Keratinocyte (primary cell): ENCODE data around the gene MYOM1. TPM values are rescaled to one million over a fixed set of nuclear protein-coding genes. Genes with fewer than 3 reads are reported as not detected.

Experiments used
- DNase-seq: peaks from one replicate; pipeline ENCODE4 v3.0.0-alpha.2; 2011; ENCODE audit warnings: low read depth, missing footprints, low spot score
- FAIRE-seq: peaks from 2 replicates; lab custom pipeline; 2011; peaks lifted over from hg19 to GRCh38; lab: Jason Lieb, UNC
- H2AFZ ChIP-seq: 2 replicates; pipeline ENCODE4 v1.6.0; 2012; ENCODE audit warnings: low read length, control low read depth, inconsistent platforms; ENCODE audit not compliant: control insufficient read depth
- H3K27ac ChIP-seq: 2 replicates; pipeline ENCODE4 v1.5.1; 2011; ENCODE audit warnings: low read length; ENCODE audit not compliant: control insufficient read depth, insufficient read depth
- H3K27me3 ChIP-seq: 3 replicates; pipeline ENCODE4 v1.6.0; 2011; ENCODE audit warnings: low read length; ENCODE audit not compliant: control insufficient read depth, insufficient read depth; ENCODE audit errors: extremely low read depth
- H3K36me3 ChIP-seq, 2 experiments: 2 replicates in 1 of 2; 3 replicates in 1 of 2; pipeline ENCODE4 v1.5.1; 2011; ENCODE audit warnings: low read length in 2 of 2, mild to moderate bottlenecking in 1 of 2; ENCODE audit not compliant: control insufficient read depth in 2 of 2, insufficient read depth in 2 of 2; ENCODE audit errors: extremely low read depth in 1 of 2
- H3K4me1 ChIP-seq: 3 replicates; pipeline ENCODE4 v1.5.1; 2011; ENCODE audit warnings: low read length; ENCODE audit not compliant: control insufficient read depth, insufficient read depth; ENCODE audit errors: extremely low read depth
- H3K4me2 ChIP-seq: 3 replicates; pipeline ENCODE4 v1.6.0; 2011; ENCODE audit warnings: low read depth, low read length; ENCODE audit not compliant: control insufficient read depth, insufficient read depth; ENCODE audit errors: extremely low read depth
- H3K4me3 ChIP-seq, 3 experiments: fragments of 200-600 bp in 1 of 3; sonication (generic) in 1 of 3; 2 replicates in 2 of 3; 3 replicates in 1 of 3; pipeline ENCODE4 v1.5.1; 2011 to 2016; ENCODE audit warnings: low read length in 3 of 3, mild to moderate bottlenecking in 3 of 3, control low read depth in 2 of 3, inconsistent platforms in 1 of 3, low read depth in 1 of 3, mixed read lengths in 1 of 3, mixed run types in 1 of 3, moderate library complexity in 1 of 3; ENCODE audit not compliant: control insufficient read depth in 2 of 3, insufficient read depth in 2 of 3; ENCODE audit errors: extremely low read depth in 1 of 3
- H3K79me2 ChIP-seq: 2 replicates; pipeline ENCODE4 v1.6.0; 2012; ENCODE audit warnings: low read length; ENCODE audit not compliant: control insufficient read depth, insufficient read depth
- H3K9ac ChIP-seq: 3 replicates; pipeline ENCODE4 v1.6.0; 2011; ENCODE audit warnings: low read length; ENCODE audit not compliant: control insufficient read depth, insufficient read depth; ENCODE audit errors: extremely low read depth
- H3K9me1 ChIP-seq: 3 replicates; pipeline ENCODE4 v1.6.0; 2011; ENCODE audit warnings: low read length; ENCODE audit not compliant: control insufficient read depth, insufficient read depth; ENCODE audit errors: extremely low read depth
- H3K9me3 ChIP-seq: 2 replicates; pipeline ENCODE4 v1.5.1; 2012; ENCODE audit warnings: low read depth, low read length; ENCODE audit not compliant: control insufficient read depth
- H4K20me1 ChIP-seq: 3 replicates; pipeline ENCODE4 v1.6.0; 2011; ENCODE audit warnings: low read length; ENCODE audit not compliant: control insufficient read depth, insufficient read depth; ENCODE audit errors: extremely low read depth
- EZH2 ChIP-seq: IDR thresholded peaks from one replicate; pipeline ENCODE4 v1.6.1; 2012; ENCODE audit warnings: inconsistent platforms, mild to moderate bottlenecking, low read length, moderate library complexity
- dilution Hi-C: fragments of 300-500 bp; cut with MboI; formaldehyde crosslinking; loops from one replicate; pipeline ENCODE4 v1.7.0; 2020; ENCODE audit warnings: low sequenced_read_pairs; ENCODE audit not compliant: extremely low pct_ligation_motif_present
- polyA plus RNA-seq, 5 experiments: library from polyadenylated mRNA; depleted of rRNA in 3 of 5; stranded (reverse) in 3 of 5; stranded (forward) in 1 of 5; unstranded in 1 of 5; fragments of >200 nt; gene quantifications; 1 replicate in 1 of 5; 2 replicates in 3 of 5; 3 replicates in 1 of 5; pipeline versions ENCODE4 v1.2.1 to v1.2.3, GENCODE V29; 2011 to 2012; ENCODE audit warnings: missing spikeins in 2 of 5, low read depth in 1 of 5, low replicate concordance in 1 of 5
- TF ChIP-seq, protein P1 (sequence below), 3 experiments: IDR thresholded peaks in 1 of 3; conservative IDR thresholded peaks in 1 of 3; optimal IDR thresholded peaks in 1 of 3; 2 replicates in 2 of 3; 3 replicates in 1 of 3; pipeline versions ENCODE3 to v1.5.1; 2011; ENCODE audit warnings: low read length in 3 of 3, mild to moderate bottlenecking in 3 of 3, moderate library complexity in 2 of 3, control low read depth in 1 of 3, inconsistent platforms in 1 of 3; ENCODE audit not compliant: insufficient read depth in 2 of 3; ENCODE audit errors: extremely low read depth in 1 of 3

MYOM1 gene
- polyA plus RNA-seq, 1 donor (not counting 4 experiments of a cell fraction or from before 2014, with no cell fraction given): 0.03 TPM

- no peak for TF ChIP-seq EZH2
- TF ChIP-seq, protein P1, sequence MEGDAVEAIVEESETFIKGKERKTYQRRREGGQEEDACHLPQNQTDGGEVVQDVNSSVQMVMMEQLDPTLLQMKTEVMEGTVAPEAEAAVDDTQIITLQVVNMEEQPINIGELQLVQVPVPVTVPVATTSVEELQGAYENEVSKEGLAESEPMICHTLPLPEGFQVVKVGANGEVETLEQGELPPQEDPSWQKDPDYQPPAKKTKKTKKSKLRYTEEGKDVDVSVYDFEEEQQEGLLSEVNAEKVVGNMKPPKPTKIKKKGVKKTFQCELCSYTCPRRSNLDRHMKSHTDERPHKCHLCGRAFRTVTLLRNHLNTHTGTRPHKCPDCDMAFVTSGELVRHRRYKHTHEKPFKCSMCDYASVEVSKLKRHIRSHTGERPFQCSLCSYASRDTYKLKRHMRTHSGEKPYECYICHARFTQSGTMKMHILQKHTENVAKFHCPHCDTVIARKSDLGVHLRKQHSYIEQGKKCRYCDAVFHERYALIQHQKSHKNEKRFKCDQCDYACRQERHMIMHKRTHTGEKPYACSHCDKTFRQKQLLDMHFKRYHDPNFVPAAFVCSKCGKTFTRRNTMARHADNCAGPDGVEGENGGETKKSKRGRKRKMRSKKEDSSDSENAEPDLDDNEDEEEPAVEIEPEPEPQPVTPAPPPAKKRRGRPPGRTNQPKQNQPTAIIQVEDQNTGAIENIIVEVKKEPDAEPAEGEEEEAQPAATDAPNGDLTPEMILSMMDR (optimal IDR thresholded peaks at IDR 0.05 in 1 of 3, IDR thresholded peaks at IDR 0.05 in 1 of 3, conservative IDR thresholded peaks at IDR 0.05 in 1 of 3; ENCODE audit: extremely low read depth in 1 of 3, insufficient read depth in 2 of 3, low read length in 3 of 3): no peak
- dilution Hi-C loops: no loop called here
- FAIRE-seq (no peak), DNase-seq (no peak)
- Histone ChIP-seq H3K27ac (no peak overlapping the region), H3K27me3 (no peaks in the 10 kb centered on the region), H3K9me1 (no peaks in the 10 kb centered on the region), H4K20me1 (no peaks in the 10 kb centered on the region), H3K9me3 (no peaks in the 10 kb centered on the region), H3K79me2 (no peaks in the 10 kb centered on the region), H3K4me1 (no peaks in the 10 kb centered on the region), H3K4me2 (no peak overlapping the region), H3K9ac (no peak overlapping the region), H3K36me3 (no peaks in the 10 kb centered on the region), H3K4me3 (no peak overlapping the region), H2AFZ (no peak overlapping the region)
These were observed 10.9 kb upstream of the MYOM1 start for GRCh38 chr18:3230401-3231334.

DNA sequence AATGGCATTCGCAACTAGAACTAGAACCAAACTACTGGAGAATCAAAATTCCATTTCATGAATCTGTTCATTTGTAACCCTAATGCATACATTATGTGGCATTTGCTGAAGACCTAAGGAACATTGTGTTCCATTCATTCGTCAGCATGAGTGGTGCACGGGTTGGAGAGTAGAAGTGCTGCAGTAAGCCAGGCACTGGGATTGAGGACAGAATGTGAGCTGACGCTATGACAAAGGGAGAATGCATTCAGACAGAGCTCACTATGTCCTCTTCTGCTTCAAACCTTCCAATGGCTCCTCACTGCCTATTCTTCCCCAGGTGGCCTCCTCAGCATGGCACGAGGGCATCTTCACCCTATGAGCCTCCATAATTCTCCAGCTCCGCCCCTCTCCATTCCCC is 6.3 kb upstream of the MYOM1 start:
- FAIRE-seq (no peak), DNase-seq (no peak)
- no peaks in the 10 kb centered on the region for H3K9me1 ChIP-seq
- no peaks in the 10 kb centered on the region for H3K36me3 ChIP-seq
- no peaks in the 10 kb centered on the region for H3K4me1 ChIP-seq
- dilution Hi-C loops: no loop called here
- no peaks in the 10 kb centered on the region for H4K20me1 ChIP-seq
- no peaks in the 10 kb centered on the region for H3K79me2 ChIP-seq
- no peak overlapping the region for H3K4me2 ChIP-seq
- no peaks in the 10 kb centered on the region for H3K9me3 ChIP-seq
- no peak overlapping the region for H3K9ac ChIP-seq
- no peaks in the 10 kb centered on the region for H3K27me3 ChIP-seq
- no peak overlapping the region for H3K4me3 ChIP-seq
- H3K27ac ChIP-seq: no peak overlapping the region
- TF ChIP-seq EZH2: no peak
- TF ChIP-seq, protein P1 (optimal IDR thresholded peaks at IDR 0.05 in 1 of 3, IDR thresholded peaks at IDR 0.05 in 1 of 3, conservative IDR thresholded peaks at IDR 0.05 in 1 of 3; ENCODE audit: extremely low read depth in 1 of 3, insufficient read depth in 2 of 3, low read length in 3 of 3): no peak
- no peak overlapping the region for H2AFZ ChIP-seq
